WTC11 (cell line): Measurements from ENCODE around the gene LARGE1. TPM values are rescaled to one million over a fixed set of nuclear protein-coding genes. Genes with fewer than 3 reads are reported as not detected.

ENCODE experiments used
- ATAC-seq: fragments of 200-7000 bp; cut with Tn5 transposase; 2 replicates; pipeline ENCODE4 v1.10.0; 2021; ENCODE audit warnings: mild to moderate bottlenecking, moderate library complexity
- CTCF ChIA-PET: fragments of 300-600 bp; sonication (Branson Sonifier 250); formaldehyde crosslinking; loops from one replicate; lab custom pipeline; 2021; ENCODE audit warnings: antibody characterized with exemption; lab: Charles Lee
- POLR2A ChIA-PET: fragments of 350-600 bp; sonication (Branson Sonifier 250); formaldehyde crosslinking; loops from one replicate; lab custom pipeline; 2021; ENCODE audit warnings: antibody characterized with exemption; lab: Charles Lee
- DNase-seq: peaks from one replicate; pipeline ENCODE4 v3.0.0; 2021; ENCODE audit warnings: low spot score
- H3K27ac Mint-ChIP-seq: 2 replicates; pipeline ENCODE4 v1.8.0; 2021; ENCODE audit warnings: mixed read lengths
- H3K27me3 Mint-ChIP-seq: 2 replicates; pipeline ENCODE4 v1.8.0; 2021; ENCODE audit warnings: low read depth, mild to moderate bottlenecking, moderate library complexity, mixed read lengths
- H3K36me3 Mint-ChIP-seq: 2 replicates; pipeline ENCODE4 v1.8.0; 2021; ENCODE audit warnings: mixed read lengths
- H3K4me1 Mint-ChIP-seq: 2 replicates; pipeline ENCODE4 v1.8.0; 2022; ENCODE audit warnings: mixed read lengths
- H3K4me3 Mint-ChIP-seq: 2 replicates; pipeline ENCODE4 v1.8.0; 2021; ENCODE audit warnings: mild to moderate bottlenecking, moderate library complexity, mixed read lengths
- H3K9me3 Mint-ChIP-seq: 2 replicates; pipeline ENCODE4 v1.8.0; 2021; ENCODE audit warnings: mixed read lengths
- ATF1 ChIP-seq: sonication (generic); formaldehyde crosslinking; IDR thresholded peaks from 2 replicates; pipeline ENCODE4 v1.8.1; 2023; ENCODE audit warnings: mild to moderate bottlenecking, moderate library complexity, missing genetic modification reagents
- CREM ChIP-seq: sonication (generic); formaldehyde crosslinking; IDR thresholded peaks from 2 replicates; pipeline ENCODE4 v1.8.1; 2022; ENCODE audit warnings: mild to moderate bottlenecking, missing genetic modification reagents, moderate library complexity
- EMX1 ChIP-seq: fragments of 250-450 bp; sonication (Bioruptor Pico); IDR thresholded peaks from 2 replicates; pipeline ENCODE4 v1.8.0; 2021; ENCODE audit warnings: mild to moderate bottlenecking
- IRF2 ChIP-seq: sonication (generic); formaldehyde crosslinking; IDR thresholded peaks from 2 replicates; pipeline ENCODE4 v1.8.0; 2022; ENCODE audit warnings: low read depth, missing genetic modification reagents, borderline replicate concordance
- MYBL2 ChIP-seq: sonication (generic); formaldehyde crosslinking; IDR thresholded peaks from 2 replicates; pipeline ENCODE4 v1.8.1; 2023; ENCODE audit warnings: mild to moderate bottlenecking, moderate library complexity, missing genetic modification reagents
- NFE2L1 ChIP-seq: sonication (generic); formaldehyde crosslinking; IDR thresholded peaks from 2 replicates; pipeline ENCODE4 v1.8.1; 2023; ENCODE audit warnings: missing genetic modification reagents
- NFYB ChIP-seq: sonication (generic); formaldehyde crosslinking; conservative IDR thresholded peaks from 2 replicates; pipeline ENCODE4 v1.8.0; 2022; ENCODE audit warnings: low read depth, missing genetic modification reagents
- NR3C1 ChIP-seq: sonication (generic); formaldehyde crosslinking; conservative IDR thresholded peaks from 2 replicates; pipeline ENCODE4 v1.8.1; 2023; ENCODE audit warnings: low read depth, mild to moderate bottlenecking, missing genetic modification reagents
- PRDM15 ChIP-seq: sonication (generic); formaldehyde crosslinking; IDR thresholded peaks from 2 replicates; pipeline ENCODE4 v1.8.0; 2022; ENCODE audit warnings: missing genetic modification reagents
- RELA ChIP-seq: sonication (generic); formaldehyde crosslinking; IDR thresholded peaks from 2 replicates; pipeline ENCODE4 v1.8.1; 2022; ENCODE audit warnings: missing genetic modification reagents, mild to moderate bottlenecking, borderline replicate concordance
- STAT6 ChIP-seq: sonication (generic); formaldehyde crosslinking; conservative IDR thresholded peaks from 2 replicates; pipeline ENCODE4 v1.8.1; 2023; ENCODE audit warnings: mild to moderate bottlenecking, low read depth, missing genetic modification reagents, moderate library complexity
- TEAD1 ChIP-seq: sonication (generic); formaldehyde crosslinking; IDR thresholded peaks from 2 replicates; pipeline ENCODE4 v1.8.0; 2022; ENCODE audit warnings: mild to moderate bottlenecking, missing genetic modification reagents
- TEAD4 ChIP-seq: sonication (generic); formaldehyde crosslinking; IDR thresholded peaks from 2 replicates; pipeline ENCODE4 v1.8.0; 2022; ENCODE audit warnings: mild to moderate bottlenecking, missing genetic modification reagents
- TP53 ChIP-seq: sonication (generic); formaldehyde crosslinking; IDR thresholded peaks from 2 replicates; pipeline ENCODE4 v1.8.1; 2023; ENCODE audit warnings: mild to moderate bottlenecking, missing genetic modification reagents
- ZBTB21 ChIP-seq: sonication (generic); formaldehyde crosslinking; IDR thresholded peaks from 2 replicates; pipeline ENCODE4 v1.8.1; 2023; ENCODE audit warnings: mild to moderate bottlenecking, missing genetic modification reagents, borderline replicate concordance
- ZNF121 ChIP-seq: sonication (generic); formaldehyde crosslinking; IDR thresholded peaks from 2 replicates; pipeline ENCODE4 v1.8.0; 2023; ENCODE audit warnings: missing genetic modification reagents
- ZNF423 ChIP-seq: fragments of 250-450 bp; sonication (Bioruptor Pico); IDR thresholded peaks from 2 replicates; pipeline ENCODE4 v2.1.2; 2022; ENCODE audit warnings: mild to moderate bottlenecking, moderate library complexity
- ZNF671 ChIP-seq: fragments of 250-450 bp; sonication (Bioruptor Pico); IDR thresholded peaks from 2 replicates; pipeline ENCODE4 v1.8.0; 2021; ENCODE audit warnings: mild to moderate bottlenecking
- total RNA-seq: library from RNA; stranded (reverse); gene quantifications from 3 replicates; pipeline ENCODE4 v1.2.3, GENCODE V29; 2021
- TF ChIP-seq, protein P1 (sequence below): sonication (generic); formaldehyde crosslinking; IDR thresholded peaks from 2 replicates; pipeline ENCODE4 v1.8.0; 2023; ENCODE audit warnings: missing genetic modification reagents
- TF ChIP-seq, protein P2 (sequence below): sonication (generic); formaldehyde crosslinking; IDR thresholded peaks from 2 replicates; pipeline ENCODE4 v1.8.1; 2023; ENCODE audit warnings: mild to moderate bottlenecking, missing genetic modification reagents, borderline replicate concordance
- TF ChIP-seq, protein P3 (sequence below): sonication (generic); formaldehyde crosslinking; IDR thresholded peaks from 2 replicates; pipeline ENCODE4 v1.8.1; 2023; ENCODE audit warnings: mild to moderate bottlenecking, missing genetic modification reagents, moderate library complexity
- TF ChIP-seq, protein P4 (sequence below): sonication (generic); formaldehyde crosslinking; IDR thresholded peaks from 2 replicates; pipeline ENCODE4 v1.8.1; 2022; ENCODE audit warnings: low read depth, missing genetic modification reagents, borderline replicate concordance
- TF ChIP-seq, protein P5 (sequence below): sonication (generic); formaldehyde crosslinking; IDR thresholded peaks from 2 replicates; pipeline ENCODE4 v1.8.1; 2022; ENCODE audit warnings: mild to moderate bottlenecking, moderate library complexity, missing genetic modification reagents
- TF ChIP-seq, protein P6 (sequence below): sonication (generic); formaldehyde crosslinking; IDR thresholded peaks from 2 replicates; pipeline ENCODE4 v1.8.0; 2022; ENCODE audit warnings: mild to moderate bottlenecking, missing genetic modification reagents
- TF ChIP-seq, protein P7 (sequence below): sonication (generic); formaldehyde crosslinking; conservative IDR thresholded peaks from 2 replicates; pipeline ENCODE4 v1.8.1; 2022; ENCODE audit warnings: mild to moderate bottlenecking, missing genetic modification reagents

Gene LARGE1
- total RNA-seq, 1 experiment from 2014 or later, result 72.6 TPM

DNA sequence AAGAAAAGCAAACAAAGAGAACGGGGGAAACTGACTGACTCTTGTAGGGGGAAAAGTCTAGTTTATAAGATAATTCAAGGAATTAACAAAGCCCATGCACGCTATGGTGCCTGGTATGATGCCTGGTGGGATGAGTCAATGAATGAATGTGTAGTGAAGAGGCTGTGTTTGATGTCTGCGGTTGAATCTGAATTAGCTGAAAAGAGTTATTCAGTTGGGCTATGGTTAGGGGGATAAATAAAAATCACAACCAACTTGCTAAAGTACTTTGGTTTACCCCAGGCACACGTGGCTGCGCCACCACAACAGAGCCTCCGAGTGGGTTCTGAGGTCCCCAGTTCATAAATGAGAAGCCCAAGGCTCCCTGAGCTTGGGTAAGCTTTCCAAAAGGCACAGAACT lies 492.8 kb downstream of the LARGE1 start:
- no peak overlapping the region; the same call in 1 of the 2 replicates for H3K27ac Mint-ChIP-seq
- POLR2A ChIA-PET, result no interaction called here

GRCh38 chr22:33426451-33426850 lies 493.8 kb downstream of the LARGE1 start:
- Mint-ChIP-seq H3K27ac (no peak overlapping the region), H3K4me3 (no peak overlapping the region), H3K36me3 (peaks cover 18% of the 10 kb centered on the region), H3K9me3 (peaks cover 13% of the 10 kb centered on the region), H3K4me1 (peaks cover 9% of the 10 kb centered on the region; the same call in 1 of the 2 replicates), H3K27me3 (no peaks in the 10 kb centered on the region; the same call in 1 of the 2 replicates)
- DNase-seq (no peak), ATAC-seq (no peak)
- ChIA-PET POLR2A (no interaction called here), CTCF (no interaction called here)
- no peak for TF ChIP-seq MYBL2
- TF ChIP-seq TP53 (CRISPR knock-in tag), result no peak
- TF ChIP-seq ZBTB21 (CRISPR knock-in tag), result no peak
- no peak for TF ChIP-seq TEAD1
- TF ChIP-seq ATF1 (CRISPR knock-in tag), result no peak
- TF ChIP-seq, protein P1, sequence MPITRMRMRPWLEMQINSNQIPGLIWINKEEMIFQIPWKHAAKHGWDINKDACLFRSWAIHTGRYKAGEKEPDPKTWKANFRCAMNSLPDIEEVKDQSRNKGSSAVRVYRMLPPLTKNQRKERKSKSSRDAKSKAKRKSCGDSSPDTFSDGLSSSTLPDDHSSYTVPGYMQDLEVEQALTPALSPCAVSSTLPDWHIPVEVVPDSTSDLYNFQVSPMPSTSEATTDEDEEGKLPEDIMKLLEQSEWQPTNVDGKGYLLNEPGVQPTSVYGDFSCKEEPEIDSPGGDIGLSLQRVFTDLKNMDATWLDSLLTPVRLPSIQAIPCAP, result no peak
- TF ChIP-seq STAT6, result no peak
- TF ChIP-seq, protein P2, sequence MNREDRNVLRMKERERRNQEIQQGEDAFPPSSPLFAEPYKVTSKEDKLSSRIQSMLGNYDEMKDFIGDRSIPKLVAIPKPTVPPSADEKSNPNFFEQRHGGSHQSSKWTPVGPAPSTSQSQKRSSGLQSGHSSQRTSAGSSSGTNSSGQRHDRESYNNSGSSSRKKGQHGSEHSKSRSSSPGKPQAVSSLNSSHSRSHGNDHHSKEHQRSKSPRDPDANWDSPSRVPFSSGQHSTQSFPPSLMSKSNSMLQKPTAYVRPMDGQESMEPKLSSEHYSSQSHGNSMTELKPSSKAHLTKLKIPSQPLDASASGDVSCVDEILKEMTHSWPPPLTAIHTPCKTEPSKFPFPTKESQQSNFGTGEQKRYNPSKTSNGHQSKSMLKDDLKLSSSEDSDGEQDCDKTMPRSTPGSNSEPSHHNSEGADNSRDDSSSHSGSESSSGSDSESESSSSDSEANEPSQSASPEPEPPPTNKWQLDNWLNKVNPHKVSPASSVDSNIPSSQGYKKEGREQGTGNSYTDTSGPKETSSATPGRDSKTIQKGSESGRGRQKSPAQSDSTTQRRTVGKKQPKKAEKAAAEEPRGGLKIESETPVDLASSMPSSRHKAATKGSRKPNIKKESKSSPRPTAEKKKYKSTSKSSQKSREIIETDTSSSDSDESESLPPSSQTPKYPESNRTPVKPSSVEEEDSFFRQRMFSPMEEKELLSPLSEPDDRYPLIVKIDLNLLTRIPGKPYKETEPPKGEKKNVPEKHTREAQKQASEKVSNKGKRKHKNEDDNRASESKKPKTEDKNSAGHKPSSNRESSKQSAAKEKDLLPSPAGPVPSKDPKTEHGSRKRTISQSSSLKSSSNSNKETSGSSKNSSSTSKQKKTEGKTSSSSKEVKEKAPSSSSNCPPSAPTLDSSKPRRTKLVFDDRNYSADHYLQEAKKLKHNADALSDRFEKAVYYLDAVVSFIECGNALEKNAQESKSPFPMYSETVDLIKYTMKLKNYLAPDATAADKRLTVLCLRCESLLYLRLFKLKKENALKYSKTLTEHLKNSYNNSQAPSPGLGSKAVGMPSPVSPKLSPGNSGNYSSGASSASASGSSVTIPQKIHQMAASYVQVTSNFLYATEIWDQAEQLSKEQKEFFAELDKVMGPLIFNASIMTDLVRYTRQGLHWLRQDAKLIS (CRISPR knock-in tag), result no peak
- no peak for TF ChIP-seq TEAD4 (CRISPR knock-in tag)
- TF ChIP-seq EMX1 (CRISPR knock-in tag), result no peak
- no peak for TF ChIP-seq PRDM15 (CRISPR knock-in tag)

More for the DNA sequence above, 492.8 kb downstream of the LARGE1 start:
- H3K4me3 Mint-ChIP-seq, result no peak overlapping the region
- ATAC-seq, result no peak
- TF ChIP-seq, protein P3, sequence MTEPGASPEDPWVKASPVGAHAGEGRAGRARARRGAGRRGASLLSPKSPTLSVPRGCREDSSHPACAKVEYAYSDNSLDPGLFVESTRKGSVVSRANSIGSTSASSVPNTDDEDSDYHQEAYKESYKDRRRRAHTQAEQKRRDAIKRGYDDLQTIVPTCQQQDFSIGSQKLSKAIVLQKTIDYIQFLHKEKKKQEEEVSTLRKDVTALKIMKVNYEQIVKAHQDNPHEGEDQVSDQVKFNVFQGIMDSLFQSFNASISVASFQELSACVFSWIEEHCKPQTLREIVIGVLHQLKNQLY (CRISPR knock-in tag), result no peak
- TF ChIP-seq, protein P4, sequence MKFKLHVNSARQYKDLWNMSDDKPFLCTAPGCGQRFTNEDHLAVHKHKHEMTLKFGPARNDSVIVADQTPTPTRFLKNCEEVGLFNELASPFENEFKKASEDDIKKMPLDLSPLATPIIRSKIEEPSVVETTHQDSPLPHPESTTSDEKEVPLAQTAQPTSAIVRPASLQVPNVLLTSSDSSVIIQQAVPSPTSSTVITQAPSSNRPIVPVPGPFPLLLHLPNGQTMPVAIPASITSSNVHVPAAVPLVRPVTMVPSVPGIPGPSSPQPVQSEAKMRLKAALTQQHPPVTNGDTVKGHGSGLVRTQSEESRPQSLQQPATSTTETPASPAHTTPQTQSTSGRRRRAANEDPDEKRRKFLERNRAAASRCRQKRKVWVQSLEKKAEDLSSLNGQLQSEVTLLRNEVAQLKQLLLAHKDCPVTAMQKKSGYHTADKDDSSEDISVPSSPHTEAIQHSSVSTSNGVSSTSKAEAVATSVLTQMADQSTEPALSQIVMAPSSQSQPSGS (CRISPR knock-in tag), result no peak
- no peak for TF ChIP-seq ZNF671 (CRISPR knock-in tag)
- TF ChIP-seq NFE2L1, result no peak
- TF ChIP-seq NR3C1 (CRISPR knock-in tag), result no peak
- TF ChIP-seq ZNF121 (CRISPR knock-in tag), result no peak
- no peak for TF ChIP-seq IRF2 (CRISPR knock-in tag)
- TF ChIP-seq, protein P5, sequence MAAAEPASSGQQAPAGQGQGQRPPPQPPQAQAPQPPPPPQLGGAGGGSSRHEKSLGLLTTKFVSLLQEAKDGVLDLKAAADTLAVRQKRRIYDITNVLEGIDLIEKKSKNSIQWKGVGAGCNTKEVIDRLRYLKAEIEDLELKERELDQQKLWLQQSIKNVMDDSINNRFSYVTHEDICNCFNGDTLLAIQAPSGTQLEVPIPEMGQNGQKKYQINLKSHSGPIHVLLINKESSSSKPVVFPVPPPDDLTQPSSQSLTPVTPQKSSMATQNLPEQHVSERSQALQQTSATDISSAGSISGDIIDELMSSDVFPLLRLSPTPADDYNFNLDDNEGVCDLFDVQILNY (CRISPR knock-in tag), result no peak
- TF ChIP-seq, protein P6, sequence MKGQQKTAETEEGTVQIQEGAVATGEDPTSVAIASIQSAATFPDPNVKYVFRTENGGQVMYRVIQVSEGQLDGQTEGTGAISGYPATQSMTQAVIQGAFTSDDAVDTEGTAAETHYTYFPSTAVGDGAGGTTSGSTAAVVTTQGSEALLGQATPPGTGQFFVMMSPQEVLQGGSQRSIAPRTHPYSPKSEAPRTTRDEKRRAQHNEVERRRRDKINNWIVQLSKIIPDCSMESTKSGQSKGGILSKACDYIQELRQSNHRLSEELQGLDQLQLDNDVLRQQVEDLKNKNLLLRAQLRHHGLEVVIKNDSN (CRISPR knock-in tag), result no peak
- TF ChIP-seq NFYB, result no peak
- TF ChIP-seq ZNF423 (CRISPR knock-in tag), result no peak
- TF ChIP-seq, protein P7, sequence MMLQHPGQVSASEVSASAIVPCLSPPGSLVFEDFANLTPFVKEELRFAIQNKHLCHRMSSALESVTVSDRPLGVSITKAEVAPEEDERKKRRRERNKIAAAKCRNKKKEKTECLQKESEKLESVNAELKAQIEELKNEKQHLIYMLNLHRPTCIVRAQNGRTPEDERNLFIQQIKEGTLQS (CRISPR knock-in tag), result no peak
- TF ChIP-seq CREM, result no peak
- TF ChIP-seq RELA (CRISPR knock-in tag), result no peak
- TF ChIP-seq, all 79 proteins: peak for 0
- H3K4me1 Mint-ChIP-seq, result peaks cover 9% of the 10 kb centered on the region; the same call in 1 of the 2 replicates
- no peaks in the 10 kb centered on the region for H3K27me3 Mint-ChIP-seq
- peaks cover 5% of the 10 kb centered on the region; the same call in 1 of the 2 replicates for H3K9me3 Mint-ChIP-seq
- no peak for DNase-seq
- H3K36me3 Mint-ChIP-seq, result peaks cover 9% of the 10 kb centered on the region
- CTCF ChIA-PET, result no interaction called here
